Stomach (tissue), 4 donors: Measurements from ENCODE around the gene FUZ.

Experiments
- EP300 ChIP-seq: sonication (generic); formaldehyde crosslinking; IDR thresholded peaks from one replicate; pipeline ENCODE4 v1.6.1; 2017; ENCODE audit warnings: antibody characterized with exemption
- POLR2A ChIP-seq, 4 donors: fragments of 450-650 bp; IDR thresholded peaks; one replicate each; pipeline ENCODE4 v1.6.1; 2016; ENCODE audit warnings: antibody characterized with exemption in 4 of 4, control low read depth in 2 of 4, mild to moderate bottlenecking in 1 of 4, moderate library complexity in 1 of 4
- POLR2AphosphoS5 ChIP-seq, 3 donors: sonication (generic); formaldehyde crosslinking; IDR thresholded peaks; one replicate each; pipeline ENCODE4 v1.6.1; 2016; ENCODE audit warnings: antibody characterized with exemption in 3 of 3
- TF ChIP-seq, protein P1 (sequence below), 7 experiments: fragments of 450-650 bp in 4 of 7; fragments of 200-600 bp in 3 of 7; sonication (generic) in 3 of 7; IDR thresholded peaks; one replicate each; pipeline ENCODE4 v1.5.1; 2016 to 2019; ENCODE audit warnings: antibody characterized with exemption in 7 of 7, control low read depth in 2 of 7, mild to moderate bottlenecking in 1 of 7

DNA sequence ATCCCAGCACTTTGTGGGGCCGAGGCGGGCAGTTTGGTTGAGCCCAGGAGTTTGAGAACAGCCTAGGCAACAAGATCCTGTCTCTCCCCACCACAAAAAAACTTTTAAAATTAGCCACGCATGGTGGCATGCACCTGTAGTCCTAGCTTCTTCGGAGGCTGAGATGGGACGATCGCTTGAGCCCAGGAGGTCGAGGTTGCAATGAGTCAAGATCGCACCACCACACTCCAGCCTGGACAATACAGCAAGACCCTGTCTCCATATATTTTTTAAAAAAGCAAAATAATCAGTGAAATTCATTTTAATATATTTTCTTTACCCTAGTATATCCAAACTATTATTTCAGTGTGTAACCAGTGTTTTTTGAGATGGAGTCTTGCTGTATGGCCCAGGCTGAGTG, 38.1 kb downstream of the FUZ start:
- TF ChIP-seq, protein P1, sequence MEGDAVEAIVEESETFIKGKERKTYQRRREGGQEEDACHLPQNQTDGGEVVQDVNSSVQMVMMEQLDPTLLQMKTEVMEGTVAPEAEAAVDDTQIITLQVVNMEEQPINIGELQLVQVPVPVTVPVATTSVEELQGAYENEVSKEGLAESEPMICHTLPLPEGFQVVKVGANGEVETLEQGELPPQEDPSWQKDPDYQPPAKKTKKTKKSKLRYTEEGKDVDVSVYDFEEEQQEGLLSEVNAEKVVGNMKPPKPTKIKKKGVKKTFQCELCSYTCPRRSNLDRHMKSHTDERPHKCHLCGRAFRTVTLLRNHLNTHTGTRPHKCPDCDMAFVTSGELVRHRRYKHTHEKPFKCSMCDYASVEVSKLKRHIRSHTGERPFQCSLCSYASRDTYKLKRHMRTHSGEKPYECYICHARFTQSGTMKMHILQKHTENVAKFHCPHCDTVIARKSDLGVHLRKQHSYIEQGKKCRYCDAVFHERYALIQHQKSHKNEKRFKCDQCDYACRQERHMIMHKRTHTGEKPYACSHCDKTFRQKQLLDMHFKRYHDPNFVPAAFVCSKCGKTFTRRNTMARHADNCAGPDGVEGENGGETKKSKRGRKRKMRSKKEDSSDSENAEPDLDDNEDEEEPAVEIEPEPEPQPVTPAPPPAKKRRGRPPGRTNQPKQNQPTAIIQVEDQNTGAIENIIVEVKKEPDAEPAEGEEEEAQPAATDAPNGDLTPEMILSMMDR (IDR thresholded peaks at IDR 0.05) = no peak
- TF ChIP-seq EP300 (no peak), POLR2A (IDR thresholded peaks at IDR 0.05) (no peak), POLR2AphosphoS5 (IDR thresholded peaks at IDR 0.05) (no peak)
